ENCODE data around the gene MAPK11.

- TF ChIP-seq MAX (IDR thresholded peaks at IDR 0.05) (no peak), POLR2AphosphoS5 (IDR thresholded peaks at IDR 0.05; ENCODE audit: low read depth, low read length) (no peak), CTCF (IDR thresholded peaks at IDR 0.05 in 2 of 3, conservative IDR thresholded peaks at IDR 0.05 in 1 of 3; ENCODE audit: borderline replicate concordance in 1 of 3, insufficient read depth in 1 of 3, low read depth in 2 of 3, low read length in 2 of 3) (no peak), ELF1 (IDR thresholded peaks at IDR 0.05; ENCODE audit: borderline replicate concordance, low read depth) (no peak), EZH2 (IDR thresholded peaks at IDR 0.05) (no peak), SIN3A (IDR thresholded peaks at IDR 0.05; ENCODE audit: low read depth) (no peak), POLR2A (IDR thresholded peaks at IDR 0.05; ENCODE audit: borderline replicate concordance, extremely low read depth, insufficient read depth, insufficient read length) (no peak)
Measured at GRCh38 chr22:50251477-50252081, 18.6 kb downstream of the MAPK11 start.
